H1 (cell line): ENCODE measurements around the gene ADARB2.

Experiments
- CTCF ChIP-seq, 3 experiments: IDR thresholded peaks; 1 replicate in 2 of 3; 2 replicates in 1 of 3; pipeline versions ENCODE4 v1.5.1 to v1.6.1; 2011; ENCODE audit warnings: low read length in 3 of 3, mild to moderate bottlenecking in 3 of 3, inconsistent platforms in 2 of 3, low read depth in 1 of 3, moderate library complexity in 1 of 3; ENCODE audit not compliant: insufficient read depth in 1 of 3; ENCODE audit errors: control extremely low read depth in 1 of 3
- POLR2A ChIP-seq, 2 experiments: IDR thresholded peaks; 1 replicate in 1 of 2; 2 replicates in 1 of 2; pipeline ENCODE4 v1.6.1; 2011; ENCODE audit warnings: low read depth in 2 of 2, low read length in 2 of 2, mild to moderate bottlenecking in 2 of 2; ENCODE audit errors: control extremely low read depth in 1 of 2

- TF ChIP-seq POLR2A (IDR thresholded peaks at IDR 0.05; ENCODE audit: control extremely low read depth in 1 of 2, low read depth in 2 of 2, low read length in 2 of 2) (no peak), CTCF (IDR thresholded peaks at IDR 0.05; ENCODE audit: control extremely low read depth in 1 of 3, insufficient read depth in 1 of 3, low read depth in 1 of 3, low read length in 3 of 3) (no peak)
Observed at GRCh38 chr10:1498746-1499358, 238.5 kb downstream of the ADARB2 start.
